CD1c-positive myeloid dendritic cell (primary cell): Measurements from ENCODE around the gene KRTAP2-4.
"Not testable (repeated sequence)": the region's sequence is repeated elsewhere in the genome, so short reads cannot be mapped to it uniquely, and the experiment has no call there.

Experiments used
- DNase-seq: peaks from one replicate; pipeline ENCODE4 v3.0.0-alpha.2; 2016; ENCODE audit errors: extremely low spot score

The KRTAP2-4 gene

DNA sequence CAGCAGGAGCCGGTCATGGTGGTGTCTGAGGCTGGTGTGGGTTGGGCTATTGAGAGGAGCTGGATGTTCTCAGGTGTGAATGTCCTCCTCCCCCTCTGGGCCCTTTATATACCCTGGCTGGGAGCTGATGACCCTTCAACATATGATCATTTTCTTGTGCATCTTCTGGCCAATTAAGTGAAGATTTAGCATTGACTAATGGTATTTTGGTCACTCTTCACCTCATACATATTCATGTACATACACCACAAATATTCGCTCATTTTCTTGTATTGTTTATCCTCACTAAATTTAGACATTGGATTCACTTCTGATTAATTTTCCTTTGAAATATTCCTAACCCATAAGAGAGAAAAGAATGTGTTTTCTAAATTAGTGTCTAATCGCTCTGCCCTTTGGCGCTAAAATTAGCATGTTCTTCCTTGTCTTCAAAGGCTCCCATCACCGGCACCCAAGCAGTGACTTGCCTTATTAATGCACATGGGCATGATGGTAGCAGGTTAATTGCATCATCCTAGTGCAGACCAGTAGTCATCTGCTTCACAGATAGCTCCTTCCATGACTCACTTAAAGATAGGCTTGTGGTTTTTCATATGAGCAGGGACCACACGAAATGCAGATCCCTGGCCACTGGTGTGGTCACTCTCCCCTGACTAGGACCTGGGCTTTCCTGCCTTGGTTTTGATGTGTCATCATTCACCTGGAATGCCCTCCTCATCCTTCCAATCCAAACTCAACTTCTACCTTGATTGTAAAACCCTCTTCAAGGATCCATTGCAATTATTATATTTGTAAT, at the start of gene KRTAP2-4:
TSS of gene KRTAP2-4 (minus strand) at position 51 of the 796 bp plus-strand sequence. CDS start at position 17, 34 bp downstream.
- DNase-seq, result no peak

DNA sequence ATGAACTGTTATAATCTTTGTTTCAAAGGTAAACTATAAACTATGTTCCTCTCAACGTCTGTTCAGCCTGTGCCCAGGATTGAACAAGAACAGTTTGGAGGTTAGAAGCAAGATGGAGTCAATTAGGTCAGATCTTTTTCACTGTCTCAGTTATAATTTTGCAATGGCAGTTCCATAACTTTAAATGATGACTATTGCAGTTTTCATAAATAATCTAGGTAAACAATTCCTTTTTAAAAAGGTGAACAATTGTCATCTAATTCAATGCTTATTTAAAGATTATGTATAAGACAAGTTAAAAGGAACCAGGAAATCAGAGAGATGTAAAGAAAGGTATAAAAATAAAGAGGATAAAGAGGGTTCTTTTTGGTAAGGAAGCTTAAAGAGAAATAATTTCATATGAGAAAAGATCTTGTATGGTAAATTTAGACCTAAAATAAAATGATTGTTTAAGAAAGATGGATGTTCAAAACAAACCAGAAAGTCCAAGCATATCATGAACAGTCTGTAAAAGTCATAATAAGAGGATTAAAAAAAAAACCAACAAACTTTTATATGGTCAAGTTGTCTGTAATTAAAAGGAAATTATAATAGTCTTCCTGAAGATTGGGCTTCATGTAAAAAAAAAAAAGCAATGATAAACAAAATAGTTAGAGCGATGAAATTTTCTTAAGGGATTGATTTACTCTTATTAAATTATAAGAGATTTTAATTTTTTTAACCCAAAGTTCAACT, 45.6 kb upstream of the KRTAP2-4 start:
- no peak for DNase-seq

DNA sequence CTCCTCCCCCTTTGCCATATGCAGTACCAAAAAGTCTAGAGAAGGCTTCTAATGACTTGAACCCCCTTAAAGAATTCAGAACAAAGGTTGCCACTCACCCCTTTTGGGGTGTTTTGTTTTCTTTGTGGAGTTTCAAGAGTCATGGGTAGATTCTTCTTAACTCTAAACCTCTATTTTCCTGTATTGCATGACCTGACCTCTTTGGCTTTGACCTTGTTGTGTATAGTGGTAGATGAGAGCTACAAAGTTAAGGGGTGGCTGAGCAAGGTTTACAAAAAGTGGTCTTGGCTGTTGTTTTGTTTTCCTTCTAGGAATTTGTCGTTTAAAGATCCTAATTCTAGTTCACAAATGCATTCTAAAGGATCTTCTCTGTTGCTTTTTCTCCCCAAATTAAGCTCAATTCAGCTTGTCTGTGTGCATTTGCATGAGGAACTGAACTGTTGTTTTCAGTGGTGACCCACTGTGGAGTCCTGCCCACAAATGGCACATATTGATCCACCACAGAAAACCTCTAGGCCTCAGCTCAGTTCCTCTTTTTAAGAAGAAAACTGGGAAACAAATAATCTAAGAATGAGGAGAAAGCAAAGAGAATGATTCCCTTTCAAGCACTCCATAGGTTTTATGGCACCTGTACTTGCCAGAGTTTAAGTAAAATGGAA, 43.2 kb upstream of the KRTAP2-4 start:
- DNase-seq, result not testable (repeated sequence)

DNA sequence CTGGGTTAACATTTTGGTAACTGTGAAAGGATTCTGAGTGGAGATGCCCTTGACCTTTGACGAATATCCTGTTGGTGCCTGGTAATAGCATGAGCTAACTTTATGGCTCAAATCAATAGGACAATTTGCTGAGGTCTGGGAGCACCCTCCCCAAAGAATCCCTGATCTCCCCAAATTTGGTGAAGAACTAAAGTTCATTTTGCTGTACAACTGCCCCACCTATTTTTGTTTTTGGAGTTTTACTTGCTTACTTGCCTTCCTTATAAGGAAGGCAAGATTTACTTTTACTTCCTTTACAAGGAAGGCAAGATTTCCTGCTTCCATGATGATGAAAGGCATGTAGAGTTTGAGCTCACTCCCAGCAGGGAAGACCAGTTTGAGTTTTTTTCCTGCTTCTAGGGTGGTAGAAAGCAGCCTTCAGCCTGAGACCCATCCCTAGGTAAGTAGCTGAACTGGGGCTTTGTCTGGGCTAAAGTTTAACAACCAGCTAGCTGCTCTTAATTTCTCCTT, 42.3 kb upstream of the KRTAP2-4 start:
- peak; percentile 7 for DNase-seq

DNA sequence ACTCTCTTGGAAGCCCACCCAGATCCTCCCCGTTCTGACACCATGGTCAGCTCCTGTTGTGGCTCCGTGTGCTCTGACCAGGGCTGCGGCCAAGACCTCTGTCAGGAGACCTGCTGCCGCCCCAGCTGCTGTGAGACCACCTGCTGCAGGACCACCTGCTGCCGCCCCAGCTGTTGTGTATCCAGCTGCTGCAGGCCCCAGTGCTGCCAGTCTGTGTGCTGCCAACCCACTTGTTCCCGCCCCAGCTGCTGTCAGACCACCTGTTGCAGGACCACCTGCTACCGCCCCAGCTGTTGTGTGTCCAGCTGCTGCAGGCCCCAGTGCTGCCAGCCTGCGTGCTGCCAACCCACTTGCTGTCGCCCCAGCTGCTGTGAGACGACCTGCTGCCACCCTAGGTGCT, 39.7 kb upstream of the KRTAP2-4 start, which contains the start of gene KRTAP4-9:
TSS of gene KRTAP4-9 (plus strand) at position 43 of the 400 bp plus-strand sequence. CDS start at position 43, 0 bp downstream.
- not testable (repeated sequence) for DNase-seq

- not testable (repeated sequence) for DNase-seq
Observed at GRCh38 chr17:41104386-41105038, 38.8 kb upstream of the KRTAP2-4 start.

DNA sequence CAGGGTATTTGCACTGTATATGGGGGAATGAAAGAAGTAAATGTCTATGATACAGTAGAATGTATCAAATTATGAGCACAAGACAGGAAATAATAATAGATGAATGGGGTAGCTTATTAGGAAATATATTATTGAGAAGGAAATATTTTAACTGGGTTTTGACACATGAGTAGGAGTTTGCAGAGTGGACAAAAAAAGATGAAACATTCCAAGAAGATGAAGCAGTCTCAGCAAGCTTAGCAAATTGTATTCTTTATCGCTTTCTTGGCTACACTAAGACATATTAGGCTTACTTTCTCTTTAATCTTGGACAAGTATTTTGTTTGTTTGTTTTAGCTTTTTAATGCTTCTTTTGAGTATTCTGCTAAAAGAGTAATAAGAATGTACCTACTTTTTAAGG, 38.2 kb upstream of the KRTAP2-4 start:
- DNase-seq, result no peak

DNA sequence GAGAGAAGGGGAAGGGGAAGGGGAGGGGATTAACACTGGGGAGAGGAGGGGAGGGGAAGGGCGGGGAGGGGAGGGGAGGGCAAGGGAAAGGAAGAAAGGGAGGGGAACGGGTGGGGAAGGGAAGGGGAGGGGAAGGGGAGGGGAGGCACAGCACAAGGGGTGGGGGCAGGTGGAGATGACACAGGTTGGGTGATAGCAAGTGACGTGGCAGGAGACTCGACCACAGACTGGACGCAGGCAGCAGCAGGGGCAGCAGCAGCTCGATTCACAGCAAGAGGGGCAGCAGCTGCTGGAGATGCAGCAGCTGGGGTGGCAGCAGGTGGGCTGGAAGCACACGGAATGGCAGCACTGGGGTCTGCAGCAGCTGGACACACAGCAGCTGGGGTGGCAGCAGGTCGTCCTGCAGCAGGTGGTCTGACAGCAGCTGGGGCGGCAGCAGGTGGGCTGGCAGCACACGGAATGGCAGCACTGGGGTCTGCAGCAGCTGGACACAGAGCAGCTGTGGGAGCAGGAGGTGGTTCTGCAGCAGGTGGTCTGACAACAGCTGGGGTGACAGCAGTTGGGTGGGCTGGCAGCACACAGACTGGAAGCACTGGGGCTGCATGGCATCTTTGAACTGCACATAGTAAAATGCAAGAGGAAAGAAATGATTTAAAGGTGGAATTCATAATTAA, 36.0 kb upstream of the KRTAP2-4 start, which contains the start of gene KRTAP4-16:
TSS of gene KRTAP4-16 (minus strand) at position 624 of the 674 bp plus-strand sequence. CDS start at position 624, 0 bp downstream.
- DNase-seq, result no peak

- DNase-seq, result not testable (repeated sequence)
Observed at GRCh38 chr17:41099682-41100480, 34.2 kb upstream of the KRTAP2-4 start.

- no peak for DNase-seq
Observed at GRCh38 chr17:41098481-41098880, 32.8 kb upstream of the KRTAP2-4 start.

DNA sequence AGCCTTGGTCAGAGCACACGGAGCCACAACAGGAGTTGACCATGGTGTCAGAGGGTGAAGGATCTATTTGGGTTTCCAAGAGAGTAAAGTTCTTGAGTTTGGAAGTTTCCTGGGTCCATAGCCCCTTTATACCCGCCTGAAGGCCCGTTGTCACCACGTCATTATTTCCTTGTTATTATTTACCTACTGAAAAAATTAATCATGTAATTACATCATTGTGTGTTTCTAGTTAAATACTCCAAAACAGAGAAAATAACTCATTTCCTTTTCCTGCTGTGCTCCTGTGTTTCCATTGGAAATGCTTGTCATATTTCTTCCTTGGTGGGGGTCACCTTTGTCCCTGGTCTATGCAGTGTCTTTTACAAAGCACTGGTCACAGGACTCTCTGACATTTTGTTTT, 32.4 kb upstream of the KRTAP2-4 start, which contains the start of gene KRTAP4-8:
TSS of gene KRTAP4-8 (minus strand) at position 101 of the 400 bp plus-strand sequence. CDS start at position 43, 58 bp downstream.
- DNase-seq, result no peak

DNA sequence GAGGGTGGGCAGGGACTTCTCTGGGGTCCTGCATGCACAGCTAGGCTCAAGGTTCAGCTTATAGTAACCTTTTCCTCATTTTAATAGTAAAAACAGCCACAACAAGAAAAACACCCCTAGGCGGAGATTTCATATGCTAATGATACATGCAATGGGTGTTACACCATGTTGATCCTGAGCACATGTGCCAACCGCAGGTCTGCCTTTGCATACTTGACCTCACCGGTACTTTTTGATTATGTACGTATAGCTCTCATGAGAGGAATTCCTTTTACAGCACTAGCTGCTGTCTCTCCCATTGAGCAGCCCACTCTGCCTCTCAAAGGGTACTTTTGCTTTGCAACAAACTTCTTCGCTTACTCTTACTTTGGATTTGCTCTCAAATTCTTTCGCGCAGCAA, 30.4 kb upstream of the KRTAP2-4 start:
- DNase-seq, result no peak

DNA sequence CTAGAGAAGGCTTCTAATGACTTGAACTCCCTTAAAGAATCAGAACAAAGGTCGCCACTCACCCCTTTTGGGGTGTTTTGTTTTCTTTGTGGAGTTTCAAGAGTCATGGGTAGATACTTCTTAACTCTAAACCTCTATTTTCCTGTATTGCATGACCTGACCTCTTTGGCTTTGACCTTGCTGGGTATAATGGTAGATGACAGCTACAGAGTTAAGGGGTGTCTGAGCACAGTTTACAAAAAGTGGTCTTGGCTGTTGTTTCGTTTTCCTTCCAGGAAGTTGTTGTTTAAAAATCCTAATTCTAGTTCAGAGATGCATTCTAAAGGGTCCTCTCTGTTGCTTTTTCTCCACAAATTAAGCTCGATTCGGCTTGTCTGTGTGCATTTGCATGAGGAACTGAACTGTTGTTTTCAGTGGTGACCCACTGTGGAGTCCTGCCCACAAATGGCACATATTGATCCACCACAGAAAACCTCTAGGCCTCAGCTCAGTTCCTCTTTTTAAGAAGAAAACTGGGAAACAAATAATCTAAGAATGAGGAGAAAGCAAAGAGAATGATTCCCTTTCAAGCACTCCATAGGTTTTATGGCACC, 23.2 kb upstream of the KRTAP2-4 start:
- DNase-seq, result not testable (repeated sequence)

GRCh38 chr17:41084100-41084856, 18.6 kb upstream of the KRTAP2-4 start, which contains the start of gene KRTAP4-7:
Gene KRTAP4-7, plus strand, starts transcription at chr17:41084150. Its CDS starts 57 bp downstream, at chr17:41084207.
- DNase-seq, result not testable (repeated sequence)

DNA sequence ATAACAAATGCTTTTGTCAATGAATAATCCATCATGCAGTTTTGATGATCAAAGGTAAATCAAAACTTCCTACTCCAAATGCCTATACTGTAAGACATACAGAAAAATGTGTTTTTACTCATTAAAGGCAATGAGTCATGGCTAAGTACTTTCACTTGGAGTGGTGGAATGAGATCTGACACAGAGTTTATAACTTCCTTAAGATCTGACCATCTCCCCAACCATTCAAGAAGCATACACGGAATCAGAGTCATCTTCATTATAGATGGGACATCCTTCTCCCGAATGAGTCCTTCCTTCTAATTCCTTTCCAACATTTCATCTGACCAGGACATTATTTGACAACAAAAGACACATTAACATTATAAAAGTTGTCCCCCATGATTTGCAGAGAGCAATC, 17.7 kb upstream of the KRTAP2-4 start:
- DNase-seq, result not testable (repeated sequence)

DNA sequence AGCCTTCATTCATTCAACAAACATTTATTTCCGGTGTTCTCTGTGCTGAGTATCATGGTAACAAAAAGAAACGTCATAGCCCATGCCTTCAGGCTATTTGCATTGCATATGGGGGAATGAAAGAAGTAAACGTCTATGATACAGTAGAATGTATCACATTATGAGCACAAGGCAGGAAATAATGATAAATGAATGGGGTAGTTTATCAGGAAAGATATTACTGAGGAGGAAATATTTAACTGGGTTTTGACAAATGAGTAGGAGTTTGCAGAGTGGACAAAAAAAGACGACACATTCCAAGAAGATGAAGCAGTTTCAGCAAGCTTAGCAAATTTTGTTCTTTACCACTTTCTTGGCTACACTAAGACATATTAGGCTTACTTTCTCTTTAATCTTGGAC, 16.9 kb upstream of the KRTAP2-4 start:
- DNase-seq, result no peak

- no peak for DNase-seq
Observed at GRCh38 chr17:41076788-41077187, 11.1 kb upstream of the KRTAP2-4 start.

- DNase-seq, result no peak
Observed at GRCh38 chr17:41073676-41074075, 8.0 kb upstream of the KRTAP2-4 start.
